NCI-H2029 treated with DMSO at 0.1 percent for 48 hours (cell line): ENCODE data around the gene DOCK10.
"Not testable (repeated sequence)": the region's sequence is repeated elsewhere in the genome, so short reads cannot be mapped to it uniquely, and the experiment has no call there.

Source experiments
- DNase-seq: peaks from one replicate; lab custom pipeline; 2025; lab: John Stamatoyannopoulos, UW

DOCK10 gene

GRCh38 chr2:225041851-225042799 lies at the start of gene DOCK10:
TSS of gene DOCK10 (minus strand) at chr2:225042468. CDS start at chr2:225042374, 94 bp downstream.
- no peak for DNase-seq

GRCh38 chr2:225091336-225091735 lies 49.1 kb upstream of the DOCK10 start:
- DNase-seq, result no peak

- DNase-seq, result no peak
Observed at GRCh38 chr2:225090746-225091145, 48.5 kb upstream of the DOCK10 start.

GRCh38 chr2:225086915-225087314 lies 44.6 kb upstream of the DOCK10 start:
- no peak for DNase-seq

- DNase-seq, result no peak
Observed at GRCh38 chr2:225086439-225086838, 44.2 kb upstream of the DOCK10 start.

GRCh38 chr2:225083276-225083675 lies 41.0 kb upstream of the DOCK10 start:
- no peak for DNase-seq

GRCh38 chr2:225076125-225076524 lies 33.9 kb upstream of the DOCK10 start:
- DNase-seq, result no peak

- no peak for DNase-seq
Observed at GRCh38 chr2:225074919-225075681, 32.8 kb upstream of the DOCK10 start.

- DNase-seq, result no peak
Observed at GRCh38 chr2:225074366-225074765, 32.1 kb upstream of the DOCK10 start.

- DNase-seq, result no peak
Observed at GRCh38 chr2:225073198-225073597, 30.9 kb upstream of the DOCK10 start.

- no peak for DNase-seq
Observed at GRCh38 chr2:225072444-225072843, 30.2 kb upstream of the DOCK10 start.

- no peak for DNase-seq
Observed at GRCh38 chr2:225070811-225071210, 28.5 kb upstream of the DOCK10 start.

- no peak for DNase-seq
Observed at GRCh38 chr2:225069966-225070365, 27.7 kb upstream of the DOCK10 start.

GRCh38 chr2:225069477-225069876 lies 27.2 kb upstream of the DOCK10 start:
- no peak for DNase-seq

GRCh38 chr2:225065882-225066281 lies 23.6 kb upstream of the DOCK10 start:
- no peak for DNase-seq

- no peak for DNase-seq
Observed at GRCh38 chr2:225064928-225065327, 22.7 kb upstream of the DOCK10 start.

GRCh38 chr2:225064362-225064761 lies 22.1 kb upstream of the DOCK10 start:
- no peak for DNase-seq

GRCh38 chr2:225056330-225057073 lies 14.2 kb upstream of the DOCK10 start:
- no peak for DNase-seq

GRCh38 chr2:225055714-225056113 lies 13.4 kb upstream of the DOCK10 start:
- no peak for DNase-seq

- no peak for DNase-seq
Observed at GRCh38 chr2:225052703-225053102, 10.4 kb upstream of the DOCK10 start.

GRCh38 chr2:225047502-225047901 lies 5.2 kb upstream of the DOCK10 start:
- DNase-seq, result not testable (repeated sequence)

GRCh38 chr2:225042800-225043167 lies 516 bp upstream of the DOCK10 start:
- no peak for DNase-seq
